ENCODE results near the gene NEURL4. TPM values are rescaled to one million over a fixed set of nuclear protein-coding genes. Genes with fewer than 3 reads are reported as not detected.

Gene NEURL4
- total RNA-seq, 1 experiment from 2014 or later, result 21.4 TPM

- POLR2A ChIA-PET (ENCODE audit: unreplicated experiment), result interaction anchor here (0.6 kb wide), 1 partner anchor 11 kb away, joined by 3 read pairs; no protein-coding TSS in a partner anchor
- no TSS peak for BruUV-seq (replicated peaks)
- TF ChIP-seq EZH2 (IDR thresholded peaks at IDR 0.05; ENCODE audit: low read length, unreplicated experiment) (no peak), EZH2phosphoT487 (IDR thresholded peaks at IDR 0.05; ENCODE audit: borderline replicate concordance, low read length) (no peak)
- TF ChIP-seq, protein P1, sequence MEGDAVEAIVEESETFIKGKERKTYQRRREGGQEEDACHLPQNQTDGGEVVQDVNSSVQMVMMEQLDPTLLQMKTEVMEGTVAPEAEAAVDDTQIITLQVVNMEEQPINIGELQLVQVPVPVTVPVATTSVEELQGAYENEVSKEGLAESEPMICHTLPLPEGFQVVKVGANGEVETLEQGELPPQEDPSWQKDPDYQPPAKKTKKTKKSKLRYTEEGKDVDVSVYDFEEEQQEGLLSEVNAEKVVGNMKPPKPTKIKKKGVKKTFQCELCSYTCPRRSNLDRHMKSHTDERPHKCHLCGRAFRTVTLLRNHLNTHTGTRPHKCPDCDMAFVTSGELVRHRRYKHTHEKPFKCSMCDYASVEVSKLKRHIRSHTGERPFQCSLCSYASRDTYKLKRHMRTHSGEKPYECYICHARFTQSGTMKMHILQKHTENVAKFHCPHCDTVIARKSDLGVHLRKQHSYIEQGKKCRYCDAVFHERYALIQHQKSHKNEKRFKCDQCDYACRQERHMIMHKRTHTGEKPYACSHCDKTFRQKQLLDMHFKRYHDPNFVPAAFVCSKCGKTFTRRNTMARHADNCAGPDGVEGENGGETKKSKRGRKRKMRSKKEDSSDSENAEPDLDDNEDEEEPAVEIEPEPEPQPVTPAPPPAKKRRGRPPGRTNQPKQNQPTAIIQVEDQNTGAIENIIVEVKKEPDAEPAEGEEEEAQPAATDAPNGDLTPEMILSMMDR (conservative IDR thresholded peaks at IDR 0.05; ENCODE audit: low read depth, low read length), result no peak
- no peak overlapping the region for H3K4me2 ChIP-seq (ENCODE audit: low read length)
- H3K36me3 ChIP-seq (ENCODE audit: low read depth, low read length), result no peaks in the 10 kb centered on the region
- no peaks in the 10 kb centered on the region for H3F3A ChIP-seq (ENCODE audit: low read length, unreplicated experiment)
- no peak overlapping the region for H3K9ac ChIP-seq (ENCODE audit: low read length)
- H3K27ac ChIP-seq (ENCODE audit: low read length), result no peak overlapping the region
- CTCF ChIA-PET, result interaction anchor here (0.8 kb wide), 1 partner anchor 11 kb away, joined by 4 read pairs; no protein-coding TSS in a partner anchor
- H3K4me3 ChIP-seq (ENCODE audit: low read length), result no peak overlapping the region
- ATAC-seq, result no peak
- intact Hi-C loops (cut with micrococcal nuclease), result no loop called here
- H3K4me1 ChIP-seq (ENCODE audit: insufficient read depth, low read length), result peaks cover 5% of the 10 kb centered on the region
- no peaks in the 10 kb centered on the region for H3K9me2 ChIP-seq (replicated peaks; ENCODE audit: low read length)
- H3K79me2 ChIP-seq (ENCODE audit: low read length), result no peaks in the 10 kb centered on the region
- H4K20me1 ChIP-seq (ENCODE audit: low read length), result no peaks in the 10 kb centered on the region
- DNase-seq, result no peak
- no peak overlapping the region for H2AFZ ChIP-seq (ENCODE audit: low read length)
- no peaks in the 10 kb centered on the region for H3K27me3 ChIP-seq (ENCODE audit: low read length)
- H3K9me3 ChIP-seq (ENCODE audit: low read length), result no peaks in the 10 kb centered on the region
These were observed 43.5 kb downstream of the NEURL4 start for GRCh38 chr17:7285679-7286078.

- H3K27me3 ChIP-seq (ENCODE audit: low read length), result no peaks in the 10 kb centered on the region
- no peak for TF ChIP-seq EZH2 (IDR thresholded peaks at IDR 0.05; ENCODE audit: low read length, unreplicated experiment)
- TF ChIP-seq, protein P1 (conservative IDR thresholded peaks at IDR 0.05; ENCODE audit: low read depth, low read length), result no peak
- TF ChIP-seq EZH2phosphoT487 (IDR thresholded peaks at IDR 0.05; ENCODE audit: borderline replicate concordance, low read length), result no peak
- no peaks in the 10 kb centered on the region for H4K20me1 ChIP-seq (ENCODE audit: low read length)
- ATAC-seq (no peak), DNase-seq (no peak)
- H3F3A ChIP-seq (ENCODE audit: low read length, unreplicated experiment), result no peaks in the 10 kb centered on the region
- no peak overlapping the region for H2AFZ ChIP-seq (ENCODE audit: low read length)
- peaks cover 10% of the 10 kb centered on the region for H3K4me1 ChIP-seq (ENCODE audit: insufficient read depth, low read length)
- H3K9me2 ChIP-seq (replicated peaks; ENCODE audit: low read length), result no peaks in the 10 kb centered on the region
- H3K4me2 ChIP-seq (ENCODE audit: low read length), result no peak overlapping the region
- H3K9me3 ChIP-seq (ENCODE audit: low read length), result no peaks in the 10 kb centered on the region
- H3K36me3 ChIP-seq (ENCODE audit: low read depth, low read length), result no peaks in the 10 kb centered on the region
- ChIA-PET POLR2A (ENCODE audit: unreplicated experiment) (no interaction called here), CTCF (no interaction called here)
- intact Hi-C loops (cut with micrococcal nuclease), result no loop called here
- H3K9ac ChIP-seq (ENCODE audit: low read length), result no peak overlapping the region
- no peak overlapping the region for H3K27ac ChIP-seq (ENCODE audit: low read length)
- H3K79me2 ChIP-seq (ENCODE audit: low read length), result no peaks in the 10 kb centered on the region
- no TSS peak for BruUV-seq (replicated peaks)
- H3K4me3 ChIP-seq (ENCODE audit: low read length), result no peak overlapping the region
These were observed 44.2 kb downstream of the NEURL4 start for GRCh38 chr17:7284911-7285310.

- ChIA-PET POLR2A (ENCODE audit: unreplicated experiment) (no interaction called here), CTCF (no interaction called here)
- H3K4me3 ChIP-seq (ENCODE audit: low read length), result no peak overlapping the region
- H3K9ac ChIP-seq (ENCODE audit: low read length), result no peak overlapping the region
- TF ChIP-seq EZH2 (IDR thresholded peaks at IDR 0.05; ENCODE audit: low read length, unreplicated experiment) (no peak), EZH2phosphoT487 (IDR thresholded peaks at IDR 0.05; ENCODE audit: borderline replicate concordance, low read length) (no peak)
- TF ChIP-seq, protein P1 (conservative IDR thresholded peaks at IDR 0.05; ENCODE audit: low read depth, low read length), result no peak
- H3K9me2 ChIP-seq (replicated peaks; ENCODE audit: low read length), result no peaks in the 10 kb centered on the region
- peaks cover 10% of the 10 kb centered on the region for H3K4me1 ChIP-seq (ENCODE audit: insufficient read depth, low read length)
- no peak for ATAC-seq
- H3F3A ChIP-seq (ENCODE audit: low read length, unreplicated experiment), result no peaks in the 10 kb centered on the region
- BruUV-seq (replicated peaks), result no TSS peak
- no peak for DNase-seq
- H3K27ac ChIP-seq (ENCODE audit: low read length), result no peak overlapping the region
- H3K79me2 ChIP-seq (ENCODE audit: low read length), result no peaks in the 10 kb centered on the region
- H4K20me1 ChIP-seq (ENCODE audit: low read length), result no peaks in the 10 kb centered on the region
- no peaks in the 10 kb centered on the region for H3K27me3 ChIP-seq (ENCODE audit: low read length)
- H3K36me3 ChIP-seq (ENCODE audit: low read depth, low read length), result no peaks in the 10 kb centered on the region
- H2AFZ ChIP-seq (ENCODE audit: low read length), result no peak overlapping the region
- intact Hi-C loops (cut with micrococcal nuclease), result no loop called here
- no peaks in the 10 kb centered on the region for H3K9me3 ChIP-seq (ENCODE audit: low read length)
- no peak overlapping the region for H3K4me2 ChIP-seq (ENCODE audit: low read length)
These were observed 45.5 kb downstream of the NEURL4 start for GRCh38 chr17:7283471-7284216.
